LNCaP clone FGC (cell line): ENCODE data around the gene LOXHD1.

Experiments used
- DNase-seq: peaks from one replicate; pipeline ENCODE4 v3.0.0-alpha.2; 2011; ENCODE audit warnings: low read depth
- H3K4me3 ChIP-seq: 2 replicates; pipeline ENCODE4 v1.5.1; 2011; ENCODE audit warnings: mild to moderate bottlenecking, low read depth, low read length, control low read depth
- CTCF ChIP-seq: IDR thresholded peaks from 2 replicates; pipeline ENCODE4 v1.5.1; 2012; ENCODE audit warnings: mild to moderate bottlenecking; ENCODE audit not compliant: control insufficient read depth, insufficient read depth; ENCODE audit errors: extremely low read depth

LOXHD1 gene

GRCh38 chr18:46437061-46437460 lies 220.0 kb downstream of the LOXHD1 start:
- TF ChIP-seq CTCF = no peak
- DNase-seq = no peak

GRCh38 chr18:46436621-46437020 lies 220.4 kb downstream of the LOXHD1 start:
- H3K4me3 ChIP-seq = no peak overlapping the region
- DNase-seq = no peak
- TF ChIP-seq CTCF = no peak

More at GRCh38 chr18:46437061-46437460, 220.0 kb downstream of the LOXHD1 start:
- no peak overlapping the region for H3K4me3 ChIP-seq

- no peak for DNase-seq
- H3K4me3 ChIP-seq = no peak overlapping the region
- no peak for TF ChIP-seq CTCF
These were observed 222.0 kb downstream of the LOXHD1 start for GRCh38 chr18:46435031-46435430.

GRCh38 chr18:46434629-46435028 lies 222.4 kb downstream of the LOXHD1 start:
- no peak for DNase-seq
- no peak for TF ChIP-seq CTCF
- H3K4me3 ChIP-seq = no peak overlapping the region

- DNase-seq = no peak
These were observed 223.7 kb downstream of the LOXHD1 start for GRCh38 chr18:46433121-46433826.

GRCh38 chr18:46431522-46432171 lies 225.4 kb downstream of the LOXHD1 start:
- TF ChIP-seq CTCF = no peak

More at GRCh38 chr18:46433121-46433826, 223.7 kb downstream of the LOXHD1 start:
- TF ChIP-seq CTCF = no peak
- H3K4me3 ChIP-seq = no peak overlapping the region

More at GRCh38 chr18:46431522-46432171, 225.4 kb downstream of the LOXHD1 start:
- H3K4me3 ChIP-seq = no peak overlapping the region
- no peak for DNase-seq
